DMS114 treated with DMSO at 0.1 percent for 48 hours (cell line): ENCODE results near the gene SLC27A6.
"Not testable (repeated sequence)": the region's sequence is repeated elsewhere in the genome, so short reads cannot be mapped to it uniquely, and the experiment has no call there.

Experiments
- DNase-seq: peaks from one replicate; lab custom pipeline; 2025; ENCODE audit not compliant: unreplicated experiment; lab: John Stamatoyannopoulos, UW

SLC27A6 gene

DNA sequence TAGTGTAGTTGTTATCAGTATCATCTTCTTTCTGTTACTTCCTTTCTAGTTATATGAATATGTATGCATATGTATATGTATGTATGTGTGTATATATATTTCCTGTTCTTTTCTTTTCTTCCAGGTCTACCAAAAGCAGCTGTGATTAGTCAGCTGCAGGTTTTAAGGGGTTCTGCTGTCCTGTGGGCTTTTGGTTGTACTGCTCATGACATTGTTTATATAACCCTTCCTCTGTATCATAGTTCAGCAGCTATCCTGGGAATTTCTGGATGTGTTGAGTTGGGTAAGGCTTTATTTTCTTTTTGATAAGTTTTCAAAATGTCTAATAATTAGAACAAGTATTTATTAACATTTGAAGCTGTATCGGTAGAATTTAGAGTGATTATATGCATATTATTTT is 23.2 kb downstream of the SLC27A6 start:
- DNase-seq = no peak

DNA sequence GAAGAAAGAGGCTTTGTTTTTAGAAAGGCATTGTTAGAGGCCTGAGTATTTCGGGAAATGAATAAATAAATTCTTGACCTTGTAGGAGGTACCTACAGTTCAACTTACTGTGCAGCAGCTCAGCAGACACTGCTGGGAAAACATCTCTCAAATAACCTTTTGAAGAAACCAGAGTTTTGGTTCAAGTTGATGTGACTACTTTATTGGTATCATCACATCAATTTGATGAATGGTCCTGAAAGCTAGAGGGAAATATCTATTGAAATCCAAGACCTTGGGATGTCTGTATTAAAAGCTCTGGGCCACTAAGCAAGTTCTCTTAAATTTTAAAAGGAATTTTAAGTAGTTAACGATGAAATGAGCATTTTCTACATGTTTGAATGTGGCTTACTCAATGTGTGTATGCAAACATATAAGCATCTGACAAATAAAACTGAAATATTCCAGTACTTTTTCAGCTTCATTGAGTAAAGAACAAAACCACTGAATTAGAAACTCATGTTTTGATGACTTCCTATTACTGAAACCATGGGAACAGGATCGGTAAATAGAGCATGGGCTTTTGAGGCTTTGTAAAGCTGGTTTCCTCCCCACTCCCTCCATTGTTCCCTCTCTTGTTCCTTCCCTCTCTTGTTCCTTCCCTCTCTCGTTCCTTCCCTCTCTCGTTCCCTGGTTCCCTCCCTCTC is 36.7 kb downstream of the SLC27A6 start:
- no peak for DNase-seq

DNA sequence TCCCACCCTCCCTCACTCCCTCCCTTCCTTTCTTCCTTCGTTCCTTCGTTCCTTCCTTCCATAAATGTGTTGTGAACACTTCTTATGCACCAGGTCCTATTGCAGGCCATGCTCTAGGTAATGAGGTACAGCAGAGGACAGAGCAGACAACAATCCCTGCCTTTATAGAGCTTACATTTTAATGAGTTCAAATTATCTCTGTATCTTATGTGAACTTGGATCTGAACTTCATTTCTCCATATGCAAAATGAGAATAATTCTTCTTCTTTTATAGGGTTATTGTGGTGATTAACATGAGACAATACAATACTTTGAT is 37.2 kb downstream of the SLC27A6 start:
- DNase-seq = no peak

- no peak for DNase-seq
Measured at GRCh38 chr5:129003232-129003631, 37.9 kb downstream of the SLC27A6 start.

- no peak for DNase-seq
Measured at GRCh38 chr5:129014185-129014584, 48.9 kb downstream of the SLC27A6 start.

GRCh38 chr5:129018837-129019236 is 53.5 kb downstream of the SLC27A6 start:
- DNase-seq = no peak

DNA sequence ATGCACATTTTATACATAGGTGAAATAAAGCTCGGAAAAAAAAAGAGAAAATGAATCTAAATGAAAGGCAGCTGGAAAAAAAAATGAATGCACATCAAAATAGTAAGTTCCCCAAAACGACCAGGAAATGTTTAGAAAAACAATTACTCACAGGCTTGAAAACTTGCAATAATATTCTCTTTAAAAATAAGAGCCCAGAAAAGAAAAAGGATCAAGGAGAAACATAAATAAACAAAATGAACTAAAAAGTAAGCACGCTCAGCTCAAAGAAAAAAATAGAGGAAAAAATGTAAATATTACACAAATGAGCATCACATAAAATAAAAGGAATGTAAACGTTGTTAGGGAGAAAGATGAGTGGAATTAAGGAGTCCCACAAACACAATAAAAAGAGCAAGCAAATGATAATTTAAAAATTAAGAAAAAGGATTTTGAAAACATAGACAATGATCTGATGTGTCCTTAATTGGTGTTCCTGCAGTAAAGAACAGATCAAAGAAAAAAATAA is 54.2 kb downstream of the SLC27A6 start:
- DNase-seq = no peak

DNA sequence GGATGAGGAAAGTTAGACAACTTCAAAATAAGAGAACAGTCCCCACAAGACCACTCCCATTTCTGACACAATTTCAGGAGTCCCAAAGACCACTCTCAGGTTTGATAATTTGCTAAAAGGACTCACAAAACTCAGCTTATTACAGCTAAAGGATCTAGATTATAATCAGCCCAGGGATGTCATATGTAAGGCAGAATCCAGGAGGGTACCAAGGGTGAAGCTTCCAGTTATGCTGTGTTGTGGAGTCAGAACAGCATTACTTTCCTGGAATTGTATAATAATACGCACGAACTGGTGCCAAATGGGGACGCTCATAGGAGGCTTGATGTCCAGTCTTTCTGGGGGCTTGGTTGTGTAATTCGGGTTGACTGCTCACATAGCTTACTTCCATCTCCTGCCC is 55.4 kb downstream of the SLC27A6 start:
- no peak for DNase-seq

- no peak for DNase-seq
Measured at GRCh38 chr5:129021744-129022143, 56.5 kb downstream of the SLC27A6 start.

- DNase-seq = no peak
Measured at GRCh38 chr5:129022599-129022998, 57.3 kb downstream of the SLC27A6 start.

GRCh38 chr5:129027260-129027659 is 62.0 kb downstream of the SLC27A6 start:
- no peak for DNase-seq

- DNase-seq = no peak
Measured at GRCh38 chr5:129031886-129032683, 66.8 kb downstream of the SLC27A6 start.

DNA sequence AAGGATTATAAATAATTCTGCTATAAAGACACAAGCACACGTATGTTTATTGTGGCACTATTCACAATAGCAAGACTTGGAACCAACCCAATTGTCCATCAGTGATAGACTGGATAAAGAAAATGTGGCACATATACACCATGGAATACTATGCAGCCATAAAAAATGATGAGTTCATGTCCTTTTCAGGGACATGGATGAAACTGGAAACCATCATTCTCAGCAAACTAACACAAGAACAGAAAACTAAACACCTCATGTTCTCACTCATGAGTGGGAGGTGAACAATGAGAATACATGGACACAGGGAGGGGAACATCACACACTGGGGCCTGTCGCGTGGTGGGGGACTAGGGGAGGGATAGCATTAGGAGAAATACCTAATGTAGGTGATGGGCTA is 71.0 kb downstream of the SLC27A6 start:
- not testable (repeated sequence) for DNase-seq

GRCh38 chr5:129041196-129041881 is 76.1 kb downstream of the SLC27A6 start:
- DNase-seq = no peak

GRCh38 chr5:129042306-129042705 is 77.0 kb downstream of the SLC27A6 start:
- no peak for DNase-seq

- no peak for DNase-seq
Measured at GRCh38 chr5:129043894-129044293, 78.6 kb downstream of the SLC27A6 start.

- no peak for DNase-seq
Measured at GRCh38 chr5:129046151-129046550, 80.9 kb downstream of the SLC27A6 start.

GRCh38 chr5:129048509-129048908 is 83.2 kb downstream of the SLC27A6 start:
- no peak for DNase-seq

GRCh38 chr5:129049126-129049799 is 84.0 kb downstream of the SLC27A6 start:
- DNase-seq = no peak

DNA sequence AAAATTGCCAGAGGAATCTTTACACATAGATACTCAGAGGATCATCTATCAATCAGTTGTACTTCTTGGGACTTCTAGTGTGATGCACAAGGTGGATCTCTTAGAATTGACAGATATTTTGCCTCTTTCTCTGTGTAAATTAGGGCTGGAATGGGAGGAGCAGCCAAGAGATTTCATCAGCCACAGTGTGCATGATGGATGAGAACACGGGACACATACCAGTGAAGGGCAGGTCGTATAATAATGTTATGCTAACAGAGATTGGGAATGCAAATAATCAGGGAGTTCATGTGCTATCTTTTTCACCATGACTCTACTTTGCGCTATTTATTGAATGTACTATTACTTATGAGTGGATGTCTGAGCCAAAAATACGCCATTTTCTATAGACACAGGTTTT is 86.0 kb downstream of the SLC27A6 start:
- no peak for DNase-seq

GRCh38 chr5:129053438-129053837 is 88.2 kb downstream of the SLC27A6 start:
- DNase-seq = no peak
